SJCRH30 (cell line): Measurements from ENCODE around the gene SFXN4. TPM values are rescaled to one million over a fixed set of nuclear protein-coding genes. Genes with fewer than 3 reads are reported as not detected.
"Not testable (repeated sequence)": the region's sequence is repeated elsewhere in the genome, so short reads cannot be mapped to it uniquely, and the experiment has no call there.

ENCODE experiments used
- DNase-seq, 2 experiments: peaks; one replicate each; pipeline ENCODE4 v3.0.0-alpha.2; 2015 to 2020
- H3K27ac ChIP-seq: fragments of 250-450 bp; sonication (Bioruptor Pico); 2 replicates; pipeline ENCODE4 v1.5.1; 2020; ENCODE audit warnings: mild to moderate bottlenecking, moderate library complexity
- H3K27me3 ChIP-seq: fragments of 250-450 bp; sonication (Bioruptor Pico); 2 replicates; pipeline ENCODE4 v1.5.1; 2020; ENCODE audit warnings: mild to moderate bottlenecking, moderate library complexity
- H3K36me3 ChIP-seq: fragments of 250-450 bp; sonication (Bioruptor Pico); 2 replicates; pipeline ENCODE4 v1.5.1; 2020; ENCODE audit warnings: mild to moderate bottlenecking, moderate library complexity
- H3K4me1 ChIP-seq: fragments of 250-450 bp; sonication (Bioruptor Pico); 2 replicates; pipeline ENCODE4 v1.5.1; 2020; ENCODE audit warnings: mild to moderate bottlenecking, moderate library complexity
- H3K4me3 ChIP-seq: fragments of 250-450 bp; sonication (Bioruptor Pico); 2 replicates; pipeline ENCODE4 v1.5.1; 2020; ENCODE audit warnings: mild to moderate bottlenecking, moderate library complexity
- H3K9me3 ChIP-seq: fragments of 250-450 bp; sonication (Bioruptor Pico); replicated peaks from 2 replicates; pipeline ENCODE4 v1.5.1; 2020; ENCODE audit warnings: mild to moderate bottlenecking, moderate library complexity
- total RNA-seq: library from RNA; depleted of rRNA; stranded (reverse); fragments of >200 nt; shearing (Covaris generic); gene quantifications from 2 replicates; pipeline ENCODE4 v1.2.3, GENCODE V29; 2014; rRNA removed

The SFXN4 gene
- total RNA-seq, 1 experiment from 2014 or later, result 32.1 TPM

- DNase-seq, H3K27me3 ChIP-seq, H3K36me3 ChIP-seq, H3K4me1 ChIP-seq, H3K27ac ChIP-seq, H3K9me3 ChIP-seq, H3K4me3 ChIP-seq: not testable (repeated sequence)
Measured at GRCh38 chr10:119096641-119097415, 68.7 kb downstream of the SFXN4 start.

- no peak overlapping the region for H3K4me3 ChIP-seq
- H3K36me3 ChIP-seq, result no peaks in the 10 kb centered on the region
- no peak for DNase-seq
- H3K4me1 ChIP-seq, result peaks cover 5% of the 10 kb centered on the region
- no peak overlapping the region for H3K27ac ChIP-seq
- H3K27me3 ChIP-seq, result no peaks in the 10 kb centered on the region
- H3K9me3 ChIP-seq, result no peaks in the 10 kb centered on the region
Measured at GRCh38 chr10:119095640-119096039, 69.9 kb downstream of the SFXN4 start.

- Histone ChIP-seq H3K27me3 (no peaks in the 10 kb centered on the region), H3K4me1 (peaks cover 7% of the 10 kb centered on the region), H3K27ac (no peak overlapping the region), H3K36me3 (no peaks in the 10 kb centered on the region), H3K9me3 (no peaks in the 10 kb centered on the region), H3K4me3 (no peak overlapping the region)
- DNase-seq, result peak in 1 of 2 experiments; percentile 30
Measured at GRCh38 chr10:119090968-119091367, 74.5 kb downstream of the SFXN4 start.

Other genes starting within 250 kb of the SFXN4 start
- 54.2 and 59.4 TPM in 2 replicates for gene NANOS1, start 136.0 kb downstream of the SFXN4 start, total RNA-seq
- gene EIF3A, start 84.9 kb downstream of the SFXN4 start, total RNA-seq, result 170 and 192 TPM in 2 replicates
- 40.5 and 42.1 TPM in 2 replicates for gene DENND10, start 61.6 kb downstream of the SFXN4 start, total RNA-seq
- gene PRDX3, start 13.1 kb upstream of the SFXN4 start, total RNA-seq, result 235 and 239 TPM in 2 replicates
- 4.4 and 4.7 TPM in 2 replicates for gene GRK5, start 41.9 kb upstream of the SFXN4 start, total RNA-seq